Esophagus squamous epithelium (tissue), 5 donors: ENCODE data around the gene MOGAT3. TPM values are rescaled to one million over a fixed set of nuclear protein-coding genes. Genes with fewer than 3 reads are reported as not detected.

Experiments used
- DNase-seq: peaks from one replicate; lab custom pipeline; 2025; lab: John Stamatoyannopoulos, UW
- H3K27ac ChIP-seq, 4 donors: fragments of 200-600 bp; sonication (generic); one replicate each; pipeline ENCODE4 v1.5.1; 2016 to 2019; ENCODE audit warnings: mild to moderate bottlenecking in 1 of 4
- H3K27me3 ChIP-seq, 4 donors: fragments of 200-600 bp; sonication (generic); 1 replicate in 3 of 4; 2 replicates in 1 of 4; pipeline versions ENCODE4 v1.5.1 to v1.6.0; 2017 to 2021; ENCODE audit warnings: antibody characterized with exemption in 1 of 4
- H3K36me3 ChIP-seq, 3 donors: fragments of 200-600 bp; sonication (generic); one replicate each; pipeline ENCODE4 v1.5.1; 2016 to 2019
- H3K4me1 ChIP-seq, 3 donors: fragments of 200-600 bp; sonication (generic); one replicate each; pipeline ENCODE4 v1.5.1; 2017 to 2019
- H3K4me3 ChIP-seq, 4 donors: fragments of 200-600 bp; sonication (generic); 1 replicate in 3 of 4; 2 replicates in 1 of 4; pipeline ENCODE4 v1.5.1; 2016 to 2019; ENCODE audit warnings: mild to moderate bottlenecking in 2 of 4, moderate library complexity in 1 of 4
- H3K9me3 ChIP-seq, 3 donors: fragments of 200-600 bp; sonication (generic); one replicate each; pipeline ENCODE4 v1.5.1; 2016 to 2019
- POLR2A ChIP-seq, 4 donors: fragments of 450-650 bp; IDR thresholded peaks; one replicate each; pipeline ENCODE4 v1.6.1; 2017; ENCODE audit warnings: antibody characterized with exemption in 4 of 4, mild to moderate bottlenecking in 4 of 4, moderate library complexity in 3 of 4
- WGBS, 2 donors: methylation state at CpG; one replicate each; pipeline ENCODE4 v1.1.5; 2018; 5-methylcytosine and 5-hydroxymethylcytosine counted together
- intact Hi-C: fragments of 100-400 bp; cut with DNase I; formaldehyde crosslinking; loops from one replicate; pipeline ENCODE4 v1.15.0; 2022
- total RNA-seq, 4 donors: library from RNA; depleted of rRNA; stranded (reverse); fragments of >200 nt; gene quantifications; one replicate each; pipeline ENCODE4 v1.1.0, GENCODE V29; 2016
- TF ChIP-seq, protein P1 (sequence below), 6 experiments: fragments of 450-650 bp in 4 of 6; fragments of 200-600 bp in 2 of 6; sonication (generic) in 2 of 6; IDR thresholded peaks; one replicate each; pipeline ENCODE4 v1.5.1; 2016 to 2019; ENCODE audit warnings: antibody characterized with exemption in 6 of 6, mild to moderate bottlenecking in 4 of 6, moderate library complexity in 4 of 6
- donor health status: DM: yes; HTN: yes; CAD: no.

MOGAT3 gene
- total RNA-seq, 4 donors from 2014 or later: not detected

DNA sequence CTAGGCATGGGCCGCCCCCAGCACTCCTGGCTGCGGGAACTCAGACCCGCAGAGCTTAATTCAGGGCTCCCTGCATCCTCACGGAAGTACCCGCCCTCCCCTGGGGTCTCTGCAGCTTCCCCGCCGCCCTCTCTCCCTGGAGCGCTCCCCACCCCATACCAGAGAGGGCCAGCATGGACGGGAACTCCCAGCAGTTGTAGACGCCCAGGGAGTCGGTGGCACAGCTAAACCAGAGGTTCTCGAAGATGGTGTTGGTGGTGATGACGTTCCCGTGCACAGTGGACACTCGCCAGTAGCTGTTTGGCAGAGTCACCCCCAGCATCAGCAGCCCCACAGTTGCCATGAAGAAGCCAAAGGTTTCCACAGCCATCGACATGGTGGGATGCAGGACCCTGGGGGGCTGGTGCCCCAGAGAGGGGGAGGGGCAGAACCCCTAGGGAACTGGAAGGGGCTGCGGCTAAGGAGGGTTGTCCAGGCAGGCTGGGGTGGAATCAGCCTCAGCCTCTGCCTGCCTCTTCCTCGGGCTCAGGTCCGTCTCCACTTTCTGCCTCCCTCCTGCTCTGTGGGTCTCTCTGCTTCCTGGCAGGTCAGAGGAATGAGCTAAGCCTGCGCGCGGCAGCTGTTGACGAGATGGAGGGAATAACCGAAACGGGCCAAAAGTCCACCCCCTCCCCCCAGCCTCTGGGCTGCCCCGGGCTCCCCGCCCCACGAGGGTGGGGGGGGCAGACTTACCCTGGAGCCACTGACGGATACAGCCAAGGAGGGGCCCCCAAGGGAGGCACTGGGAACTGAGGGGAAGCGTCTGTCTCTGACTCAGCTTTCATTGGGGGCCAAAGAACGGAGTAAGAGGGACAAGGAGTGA is 36.6 kb upstream of the MOGAT3 start, which contains the start of gene CLDN15:
CLDN15 (minus strand) TSS at position 597 of the 862 bp plus-strand sequence; CDS start at position 376, 221 bp downstream.
- no peak for DNase-seq
- H3K4me3 ChIP-seq: peak within 1 kb of the TSS; percentile 1 to 51 (median 19)
- intact Hi-C loops: no loop called here

DNA sequence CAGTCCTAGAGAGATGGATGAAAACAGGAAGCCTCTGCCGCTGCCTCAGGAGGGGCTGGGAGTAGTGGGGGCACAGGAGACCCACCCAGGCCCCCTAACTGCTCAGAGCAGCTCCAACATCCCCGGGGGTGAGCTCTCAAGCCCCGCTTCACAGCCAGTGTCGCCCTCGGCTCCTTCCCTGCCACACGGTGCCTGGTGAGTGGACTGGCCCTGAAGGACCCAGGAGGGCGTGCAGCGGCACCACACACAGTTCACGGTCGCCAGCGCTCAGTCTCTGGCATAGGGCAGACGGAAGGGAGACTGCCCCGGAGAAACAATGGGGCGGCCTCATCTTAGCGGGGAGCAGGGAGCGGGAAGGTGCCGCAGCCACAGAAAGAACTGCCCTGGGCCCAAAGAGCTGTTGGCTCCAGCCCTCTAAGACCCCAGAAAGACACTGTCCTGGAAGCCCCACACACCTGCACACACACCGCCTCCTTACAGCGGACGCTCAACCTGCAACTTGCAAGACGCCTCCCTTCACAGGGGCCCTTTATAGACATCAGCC is 35.5 kb upstream of the MOGAT3 start:
- Histone ChIP-seq H3K4me3 (peak overlapping the region in 2 of 4 donors; percentile 25 to 51), H3K36me3 (peaks cover 0 to 59% (median 13%) of the 10 kb centered on the region in 3 donors), H3K4me1 (peaks cover 7 to 87% (median 32%) of the 10 kb centered on the region in 3 donors), H3K9me3 (no peaks in the 10 kb centered on the region), H3K27me3 (no peaks in the 10 kb centered on the region), H3K27ac (peak overlapping the region in 2 of 4 donors; percentile 81 to 85)
- no peak for DNase-seq
- TF ChIP-seq POLR2A (IDR thresholded peaks at IDR 0.05): no peak
- TF ChIP-seq, protein P1, sequence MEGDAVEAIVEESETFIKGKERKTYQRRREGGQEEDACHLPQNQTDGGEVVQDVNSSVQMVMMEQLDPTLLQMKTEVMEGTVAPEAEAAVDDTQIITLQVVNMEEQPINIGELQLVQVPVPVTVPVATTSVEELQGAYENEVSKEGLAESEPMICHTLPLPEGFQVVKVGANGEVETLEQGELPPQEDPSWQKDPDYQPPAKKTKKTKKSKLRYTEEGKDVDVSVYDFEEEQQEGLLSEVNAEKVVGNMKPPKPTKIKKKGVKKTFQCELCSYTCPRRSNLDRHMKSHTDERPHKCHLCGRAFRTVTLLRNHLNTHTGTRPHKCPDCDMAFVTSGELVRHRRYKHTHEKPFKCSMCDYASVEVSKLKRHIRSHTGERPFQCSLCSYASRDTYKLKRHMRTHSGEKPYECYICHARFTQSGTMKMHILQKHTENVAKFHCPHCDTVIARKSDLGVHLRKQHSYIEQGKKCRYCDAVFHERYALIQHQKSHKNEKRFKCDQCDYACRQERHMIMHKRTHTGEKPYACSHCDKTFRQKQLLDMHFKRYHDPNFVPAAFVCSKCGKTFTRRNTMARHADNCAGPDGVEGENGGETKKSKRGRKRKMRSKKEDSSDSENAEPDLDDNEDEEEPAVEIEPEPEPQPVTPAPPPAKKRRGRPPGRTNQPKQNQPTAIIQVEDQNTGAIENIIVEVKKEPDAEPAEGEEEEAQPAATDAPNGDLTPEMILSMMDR (IDR thresholded peaks at IDR 0.05): no peak
- intact Hi-C loops: no loop called here
- 77 to 92% methylated on average over 3 to 5 of the region's 21 CpGs for WGBS, 2 donors

More for the DNA sequence above, 36.6 kb upstream of the MOGAT3 start, which contains the start of gene CLDN15:
- no peak for TF ChIP-seq POLR2A (IDR thresholded peaks at IDR 0.05)
- TF ChIP-seq, protein P1 (IDR thresholded peaks at IDR 0.05): no peak
- Histone ChIP-seq H3K4me1 (peaks cover 0 to 87% (median 31%) of the 10 kb centered on the region in 3 donors), H3K27me3 (no peaks in the 10 kb centered on the region), H3K9me3 (no peaks in the 10 kb centered on the region), H3K36me3 (peaks cover 0 to 59% (median 13%) of the 10 kb centered on the region in 3 donors), H3K27ac (peak within 1 kb of the TSS; percentile 55 to 85 (median 78))
- 35 to 41% methylated on average over 3 to 4 of the region's 31 CpGs for WGBS, 2 donors

DNA sequence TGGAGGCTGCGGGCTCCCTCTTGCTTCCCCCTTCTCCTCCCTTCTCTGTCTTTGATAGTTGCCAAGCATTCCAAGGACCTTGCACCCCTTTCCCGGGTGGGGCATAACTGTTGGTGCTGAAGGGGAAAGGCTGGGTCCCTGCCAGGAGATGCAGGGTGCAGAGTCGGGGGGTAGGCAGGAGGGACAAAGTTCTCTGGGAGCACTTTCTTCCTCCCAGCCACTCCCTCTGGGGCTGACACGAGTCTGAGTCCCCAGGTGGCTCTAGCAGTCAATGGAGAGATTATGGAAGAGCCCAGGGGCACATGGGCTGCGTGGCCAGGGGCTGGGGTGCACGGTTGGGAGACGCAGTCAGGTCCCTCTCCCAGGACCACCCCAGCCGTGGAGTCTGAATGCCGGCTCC is 34.7 kb upstream of the MOGAT3 start:
- no peak for DNase-seq
- Histone ChIP-seq H3K4me1 (peaks cover 7 to 79% (median 23%) of the 10 kb centered on the region in 3 donors), H3K27ac (no peak overlapping the region), H3K4me3 (no peak overlapping the region), H3K36me3 (peaks cover 0 to 51% (median 11%) of the 10 kb centered on the region in 3 donors), H3K27me3 (no peaks in the 10 kb centered on the region), H3K9me3 (no peaks in the 10 kb centered on the region)
- WGBS, 2 donors: 74% methylated on average over 6 of the region's 9 CpGs; no CpG with 5 or more reads in 1 of the 2 donors
- intact Hi-C loops: no loop called here
- TF ChIP-seq, protein P1 (IDR thresholded peaks at IDR 0.05): no peak
- no peak for TF ChIP-seq POLR2A (IDR thresholded peaks at IDR 0.05)

DNA sequence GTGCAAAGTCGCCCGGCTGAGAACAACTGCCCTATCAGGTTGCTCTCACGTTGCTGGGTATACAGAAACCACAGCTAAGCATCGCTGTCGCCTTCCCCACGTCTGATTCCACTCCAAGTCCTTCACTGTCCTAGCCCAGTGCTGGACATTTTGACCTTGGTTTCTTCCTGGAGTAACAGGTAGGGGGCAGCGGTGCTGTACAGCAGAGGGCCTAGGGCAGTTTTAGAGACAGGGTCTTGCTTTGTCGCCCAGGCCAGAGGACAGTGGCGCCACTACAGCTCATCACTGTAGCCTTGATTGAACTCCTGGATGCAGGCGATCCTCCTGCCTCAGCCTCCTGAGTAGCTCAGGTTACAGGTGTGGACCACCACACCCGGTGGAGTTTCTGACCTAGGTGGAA is 34.2 kb upstream of the MOGAT3 start:
- H3K27ac ChIP-seq: no peak overlapping the region
- peaks cover 7 to 75% (median 19%) of the 10 kb centered on the region in 3 donors for H3K4me1 ChIP-seq
- DNase-seq: no peak
- H3K9me3 ChIP-seq: no peaks in the 10 kb centered on the region
- no peaks in the 10 kb centered on the region for H3K27me3 ChIP-seq
- TF ChIP-seq POLR2A (IDR thresholded peaks at IDR 0.05): no peak
- TF ChIP-seq, protein P1 (IDR thresholded peaks at IDR 0.05): peak in 2 of 6 experiments; percentile 18 to 23
- peaks cover 0 to 47% (median 9%) of the 10 kb centered on the region in 3 donors for H3K36me3 ChIP-seq
- 69% methylated on average over 7 of the region's 11 CpGs; no CpG with 5 or more reads in 1 of the 2 donors for whole genome bisulfite sequencing, 2 donors
- intact Hi-C loops: no loop called here
- H3K4me3 ChIP-seq: no peak overlapping the region
